Ovary (tissue), 3 donors: Measurements from ENCODE around the gene RAET1G.

ENCODE experiments used
- CTCF ChIP-seq, 3 donors: fragments of 450-650 bp in 2 of 3; fragments of 200-600 bp in 1 of 3; IDR thresholded peaks; one replicate each; pipeline versions ENCODE4 v1.5.1 to v1.8.0; 2016 to 2022; ENCODE audit warnings: antibody characterized with exemption in 3 of 3, mild to moderate bottlenecking in 1 of 3
- EP300 ChIP-seq: sonication (generic); formaldehyde crosslinking; IDR thresholded peaks from one replicate; pipeline ENCODE4 v1.6.1; 2017; ENCODE audit warnings: antibody characterized with exemption
- POLR2A ChIP-seq: fragments of 450-650 bp; IDR thresholded peaks from one replicate; pipeline ENCODE4 v1.6.1; 2017; ENCODE audit warnings: antibody characterized with exemption, mild to moderate bottlenecking, moderate library complexity
- donor health status: DM: no; HTN: no; CAD: no.

GRCh38 chr6:149889326-149889725 lies 33.6 kb downstream of the RAET1G start:
- TF ChIP-seq EP300 (no peak), CTCF (IDR thresholded peaks at IDR 0.05) (no peak), POLR2A (no peak)
